Activated T-cell treated with anti-CD3 and anti-CD28 coated beads, Interleukin-2, amount 50 U/mL, for 1 hour (primary cell): Measurements from ENCODE around the gene ADRA2B.

Source experiments
- DNase-seq: peaks from one replicate; pipeline ENCODE4 v3.0.0-alpha.2; 2020

Gene ADRA2B

DNA sequence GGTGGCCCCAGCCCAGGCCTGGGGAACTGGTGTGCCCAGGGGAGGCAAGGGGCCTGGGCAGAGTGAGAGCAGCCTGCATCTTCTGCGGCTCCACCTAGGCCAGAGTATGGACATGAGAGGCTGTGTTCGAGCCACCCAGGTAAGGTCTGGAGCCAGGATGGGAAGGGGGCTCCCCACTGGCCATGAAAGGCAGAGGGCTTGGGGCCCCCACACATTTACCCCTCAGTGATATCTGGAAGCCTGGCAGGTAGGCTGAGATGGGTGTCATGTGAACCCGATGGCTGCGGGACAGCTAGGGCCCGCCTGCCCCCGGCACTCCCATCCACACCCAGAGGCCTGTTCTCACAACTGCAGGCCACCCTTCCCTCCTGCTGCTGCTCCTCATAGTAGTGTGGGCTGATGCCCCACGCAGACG is 13.2 kb downstream of the ADRA2B start:
- DNase-seq = peak; percentile 12

DNA sequence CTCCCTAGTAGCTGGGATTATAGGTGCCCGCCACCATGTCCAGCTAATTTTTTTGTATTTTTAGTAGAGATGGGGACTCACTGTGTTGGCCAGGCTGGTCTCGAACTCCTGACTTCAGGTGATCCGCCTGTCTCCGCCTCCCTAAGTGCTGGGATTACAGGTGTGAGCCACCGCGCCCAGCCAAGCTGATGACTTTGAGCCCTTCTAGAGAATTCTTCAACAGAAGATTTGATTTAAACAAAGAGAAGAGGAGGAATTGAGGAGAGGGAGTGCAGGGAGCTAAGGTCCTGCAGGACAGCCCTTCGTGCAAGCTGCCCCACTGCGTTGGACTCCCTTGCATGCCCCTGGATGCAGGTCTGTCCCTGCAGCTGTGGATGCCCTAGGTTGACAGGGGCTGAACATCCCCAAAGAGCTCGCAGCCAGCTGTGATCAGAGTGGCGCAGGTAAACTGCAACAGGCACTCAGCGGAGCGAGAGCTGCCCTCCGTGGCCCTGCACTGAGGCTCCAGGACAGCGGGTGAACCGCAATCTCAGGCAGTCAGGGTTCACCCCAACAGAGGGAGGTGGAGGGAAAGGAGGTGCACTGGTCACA is 13.7 kb downstream of the ADRA2B start:
- no peak for DNase-seq

DNA sequence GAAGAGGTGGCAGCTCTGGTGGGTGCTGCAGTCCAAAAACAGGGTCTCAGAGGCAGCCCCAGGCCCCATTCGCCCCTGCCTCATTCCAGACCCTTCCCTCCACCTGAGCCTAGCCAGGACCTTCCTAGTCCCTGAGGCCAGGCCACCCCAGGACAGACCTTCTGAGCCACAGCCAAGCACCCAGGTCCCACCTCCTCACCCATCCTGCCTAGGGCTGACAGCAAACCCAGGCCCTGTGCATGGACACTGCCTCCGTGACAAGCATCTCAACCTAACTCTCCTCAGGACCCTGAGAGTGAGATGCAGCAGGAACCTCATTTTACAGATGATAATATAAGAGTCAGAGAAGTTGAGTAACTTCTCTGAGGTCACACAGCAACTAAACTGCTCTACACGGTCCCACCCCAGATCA is 15.5 kb downstream of the ADRA2B start:
- no peak for DNase-seq

DNA sequence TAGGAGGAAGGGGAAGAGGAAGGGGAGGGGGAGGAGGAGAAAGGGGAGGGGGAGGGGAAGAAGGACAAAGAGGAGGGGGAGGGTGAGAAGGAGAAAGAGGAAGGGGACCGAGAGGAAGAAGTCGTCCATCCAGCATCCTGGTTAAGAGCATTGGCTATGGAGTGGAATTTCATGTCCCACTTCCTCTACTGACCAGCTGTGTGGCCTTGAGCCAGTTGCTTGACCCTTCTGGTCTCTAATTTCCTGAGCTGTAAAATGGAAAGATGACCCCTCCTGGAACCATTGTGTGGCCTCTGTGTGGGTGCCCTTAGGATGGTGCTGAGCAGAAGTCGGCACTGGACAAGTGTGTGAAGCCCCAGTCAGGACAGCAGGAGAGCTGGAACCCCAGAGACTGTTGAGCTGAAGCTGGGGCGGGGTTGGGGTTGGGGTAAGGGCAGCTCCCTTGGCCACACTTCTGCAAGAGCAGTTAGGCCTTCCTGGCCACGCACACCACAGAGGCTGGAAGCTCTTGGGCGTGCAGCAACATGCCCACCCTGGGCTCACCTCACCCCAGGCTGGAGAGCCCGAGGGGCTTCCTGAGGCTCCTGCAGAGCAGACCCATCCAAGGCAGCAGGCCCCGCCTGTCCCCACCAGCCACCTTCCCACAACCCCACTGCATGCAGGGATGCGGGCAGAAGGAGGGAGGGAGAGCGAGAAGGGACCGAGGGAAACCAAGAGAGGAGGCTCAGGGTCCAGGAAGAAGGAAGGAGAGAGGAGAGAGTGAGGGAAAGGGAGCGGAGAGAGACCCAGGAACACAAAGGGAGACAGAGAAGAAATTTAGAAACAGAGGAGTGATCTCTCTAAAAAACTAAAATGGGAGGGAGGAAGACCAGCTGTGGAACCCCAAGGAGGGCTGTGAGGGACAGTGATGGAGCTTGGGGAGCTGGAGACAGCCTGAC is 16.2 kb downstream of the ADRA2B start:
- no peak for DNase-seq

DNA sequence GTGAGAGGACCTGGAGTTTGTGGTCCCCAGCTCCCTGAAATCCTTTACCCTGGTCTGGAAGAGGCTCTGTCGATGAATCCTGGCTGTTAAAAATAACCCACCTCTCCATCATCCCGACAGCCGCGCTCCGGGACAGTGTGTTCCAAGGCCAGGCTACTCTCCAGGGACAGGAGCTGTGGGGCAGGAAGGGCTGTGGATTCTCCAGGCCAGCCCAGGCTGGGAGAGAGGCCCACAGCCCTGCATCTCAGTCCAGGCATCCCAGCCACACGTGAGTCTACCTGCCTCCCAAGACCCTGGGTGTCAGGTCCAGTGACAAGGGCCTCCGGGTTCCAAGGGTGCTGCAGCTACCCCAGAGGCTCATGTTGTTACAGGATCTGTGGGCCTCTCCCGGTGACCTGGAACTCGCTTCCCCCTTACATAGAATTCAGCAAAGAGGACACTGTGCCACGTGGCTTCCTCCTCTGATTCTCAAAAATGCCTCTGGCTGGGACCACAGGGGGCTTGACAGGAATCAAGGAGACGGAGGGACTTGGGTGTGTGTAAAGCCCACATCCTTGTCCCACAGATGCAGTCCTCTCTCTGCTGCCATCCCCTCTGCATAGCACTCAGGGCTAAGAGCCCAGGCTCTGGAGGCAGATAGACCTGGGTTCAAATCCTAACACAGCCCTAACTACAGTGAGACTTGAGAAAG is 17.3 kb downstream of the ADRA2B start:
- no peak for DNase-seq

DNA sequence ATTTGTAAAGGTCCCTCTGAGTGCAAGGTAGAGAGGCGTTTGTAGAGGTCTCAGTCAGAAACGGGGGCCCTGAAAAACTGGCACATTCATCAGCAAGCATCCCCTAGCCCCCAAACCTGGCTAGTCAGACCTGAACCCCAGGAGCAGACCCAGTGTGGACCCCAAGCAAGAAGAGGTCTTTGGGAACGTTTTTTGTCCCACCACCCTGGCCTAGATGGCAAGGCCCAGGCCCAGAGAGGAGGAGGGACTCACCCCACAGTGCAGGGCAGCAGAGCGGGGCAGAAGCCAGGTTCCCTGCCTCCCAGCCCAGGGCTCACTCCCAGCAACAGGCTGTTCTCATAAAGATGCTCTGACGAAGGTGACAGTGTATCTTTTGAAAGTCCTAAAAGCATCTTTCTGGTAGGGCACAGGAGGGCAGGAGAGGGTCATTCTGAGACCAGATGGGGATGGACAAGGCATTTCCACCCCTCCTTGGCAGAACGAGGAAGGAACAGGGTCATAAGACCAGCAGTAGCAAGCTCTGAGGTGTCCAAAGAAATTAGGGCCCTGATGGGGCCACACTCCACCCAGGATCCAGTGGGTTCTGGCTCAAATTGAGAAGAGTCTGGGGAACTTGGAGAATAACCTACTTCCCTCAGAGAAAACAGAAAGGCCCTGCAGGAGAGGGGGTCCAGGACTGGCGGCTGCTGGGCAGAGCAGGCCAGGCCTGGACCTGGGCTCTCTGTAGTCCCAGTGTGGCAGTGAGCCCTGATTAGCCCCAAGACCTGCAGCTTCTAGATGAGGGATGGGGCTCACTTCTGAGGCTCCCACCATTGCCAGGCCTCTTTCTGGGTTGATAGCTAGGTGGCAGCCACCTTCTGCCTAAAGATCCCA is 18.2 kb downstream of the ADRA2B start:
- DNase-seq = no peak

DNA sequence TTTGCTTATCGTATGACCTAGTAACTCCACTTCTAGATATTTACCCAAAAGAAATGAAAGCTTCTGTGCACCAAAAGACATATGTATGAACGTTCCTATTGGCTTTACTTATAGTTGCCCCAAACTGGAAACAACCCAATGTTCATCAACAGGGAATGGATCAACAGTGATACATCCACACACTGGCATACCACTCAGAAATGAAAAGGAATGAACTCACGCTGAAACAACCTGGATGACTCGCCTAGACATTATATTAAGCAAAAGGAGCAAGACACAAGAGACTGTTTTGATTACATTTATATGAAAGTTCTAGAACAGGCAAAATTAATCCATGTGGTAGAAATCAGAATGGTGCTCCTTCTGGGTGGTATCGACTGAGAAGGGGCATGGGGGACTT is 18.9 kb downstream of the ADRA2B start:
- no peak for DNase-seq

DNA sequence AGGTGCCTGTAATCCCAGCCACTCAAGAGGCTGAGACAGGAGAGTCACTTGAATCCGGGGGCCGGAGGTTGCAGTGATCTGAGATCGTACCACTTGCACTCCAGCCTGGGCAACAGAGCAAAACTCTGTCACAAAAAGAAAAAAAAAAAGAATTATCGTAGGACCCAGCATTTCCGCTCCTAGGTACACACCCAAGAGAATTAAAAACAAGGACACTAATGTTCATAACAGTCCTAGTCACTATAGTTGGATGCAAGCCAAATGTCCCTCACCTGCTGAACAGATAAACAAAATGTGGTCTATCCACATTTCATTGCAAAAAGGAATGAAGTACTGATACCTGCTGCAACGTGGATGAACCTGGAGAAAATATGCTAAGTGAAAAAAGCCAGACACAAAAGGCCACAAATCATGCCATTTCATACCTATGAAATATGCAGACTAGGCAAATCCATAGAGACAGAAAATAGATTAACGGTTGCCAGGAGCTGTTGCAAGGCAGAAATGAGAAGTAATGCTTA is 21.2 kb downstream of the ADRA2B start:
- no peak for DNase-seq

DNA sequence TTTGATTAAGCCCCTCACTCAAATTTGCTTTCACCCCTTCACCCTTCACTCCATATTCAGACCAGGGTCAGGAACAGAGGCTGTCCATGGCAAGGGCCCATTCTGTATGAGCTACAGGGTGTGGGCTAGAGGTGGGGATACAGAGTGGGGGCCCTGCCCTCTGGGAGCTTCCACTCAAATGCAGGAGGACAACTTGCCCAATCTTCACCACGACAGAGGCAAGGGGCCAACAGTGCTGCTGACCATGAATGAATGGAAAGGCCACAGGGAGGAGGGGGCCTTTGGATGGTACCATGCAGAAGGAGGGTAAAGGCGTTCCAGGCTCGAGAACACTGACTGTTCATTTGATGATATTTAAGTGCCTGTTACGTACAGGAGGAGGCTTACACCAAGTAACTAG is 22.8 kb downstream of the ADRA2B start:
- DNase-seq = no peak

DNA sequence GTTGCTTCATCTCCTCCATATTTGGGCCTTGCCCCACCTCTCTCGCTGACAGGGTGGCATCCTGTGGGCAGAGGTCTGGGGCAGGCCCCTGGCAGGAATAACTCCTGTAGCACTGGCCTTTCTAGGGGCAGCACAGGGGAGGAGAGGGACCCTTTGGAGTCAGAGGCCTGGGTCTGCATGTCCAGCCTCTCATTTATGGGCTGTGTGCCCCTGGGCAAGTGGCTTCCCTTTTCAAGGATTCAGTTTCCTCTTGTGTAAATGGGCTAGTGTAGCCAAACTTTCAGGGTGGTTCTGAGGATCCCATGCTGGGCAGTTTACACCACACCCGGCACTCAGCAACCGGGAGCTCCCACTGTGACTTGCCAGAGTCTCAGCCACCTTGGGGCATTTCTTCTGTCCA is 23.4 kb downstream of the ADRA2B start:
- DNase-seq = peak; percentile 13

DNA sequence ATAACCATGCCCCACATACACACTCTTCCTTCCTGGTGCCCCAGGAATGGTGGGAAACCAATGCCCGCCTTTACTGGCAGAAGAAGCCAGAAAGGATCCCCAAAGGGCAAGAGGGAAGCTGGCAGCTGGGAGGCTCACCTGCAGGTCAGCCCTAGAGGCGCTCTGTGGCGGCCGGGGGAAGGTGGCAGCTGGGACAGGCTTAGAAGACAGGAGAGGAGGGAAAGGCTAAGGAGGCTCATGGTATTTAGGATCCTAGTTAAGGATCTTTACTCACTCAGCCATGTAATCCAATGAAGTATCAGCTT is 23.8 kb downstream of the ADRA2B start:
- DNase-seq = no peak

DNA sequence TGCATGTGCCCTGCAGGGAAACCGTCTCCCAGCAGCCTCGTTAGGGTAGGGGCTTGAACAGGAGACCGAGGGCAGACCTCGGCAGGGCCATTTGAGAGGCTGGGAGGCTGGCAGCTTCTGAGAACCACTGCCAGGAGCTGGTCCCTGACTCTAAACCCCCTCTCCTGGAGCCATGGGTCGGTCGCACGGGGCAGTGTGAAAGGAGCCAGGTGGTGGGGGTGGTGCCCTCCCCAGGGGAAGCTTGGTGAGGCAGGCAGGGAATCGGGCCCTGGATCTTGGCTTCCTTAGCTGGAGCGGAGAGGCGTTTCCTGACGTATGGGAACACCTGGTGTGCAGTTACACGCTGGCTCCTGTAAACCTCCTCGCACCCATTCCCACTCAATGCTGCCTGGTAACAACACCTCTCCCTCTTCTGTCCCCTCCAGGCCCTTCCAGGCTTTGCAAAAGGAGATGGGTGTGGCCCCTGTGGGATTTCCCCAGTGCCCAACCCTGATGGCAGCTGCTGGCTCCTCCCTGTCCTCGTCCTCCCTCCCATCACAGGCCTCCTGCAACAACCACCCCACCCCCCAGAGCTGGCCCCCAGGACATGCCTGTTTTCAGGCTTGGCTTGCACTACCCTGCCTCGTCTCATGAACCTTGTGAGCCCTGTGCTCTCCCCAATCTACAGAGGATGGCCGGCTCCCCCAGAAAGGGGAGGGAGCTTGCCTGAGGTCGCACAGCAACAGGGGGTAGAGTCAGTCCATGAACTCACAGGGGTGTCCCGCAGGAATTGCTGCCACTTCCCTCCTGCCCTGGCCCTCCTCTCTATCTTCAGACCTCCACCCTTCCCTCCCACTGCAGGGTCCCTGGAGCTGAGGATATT is 24.4 kb downstream of the ADRA2B start:
- DNase-seq = peak; percentile 8

DNA sequence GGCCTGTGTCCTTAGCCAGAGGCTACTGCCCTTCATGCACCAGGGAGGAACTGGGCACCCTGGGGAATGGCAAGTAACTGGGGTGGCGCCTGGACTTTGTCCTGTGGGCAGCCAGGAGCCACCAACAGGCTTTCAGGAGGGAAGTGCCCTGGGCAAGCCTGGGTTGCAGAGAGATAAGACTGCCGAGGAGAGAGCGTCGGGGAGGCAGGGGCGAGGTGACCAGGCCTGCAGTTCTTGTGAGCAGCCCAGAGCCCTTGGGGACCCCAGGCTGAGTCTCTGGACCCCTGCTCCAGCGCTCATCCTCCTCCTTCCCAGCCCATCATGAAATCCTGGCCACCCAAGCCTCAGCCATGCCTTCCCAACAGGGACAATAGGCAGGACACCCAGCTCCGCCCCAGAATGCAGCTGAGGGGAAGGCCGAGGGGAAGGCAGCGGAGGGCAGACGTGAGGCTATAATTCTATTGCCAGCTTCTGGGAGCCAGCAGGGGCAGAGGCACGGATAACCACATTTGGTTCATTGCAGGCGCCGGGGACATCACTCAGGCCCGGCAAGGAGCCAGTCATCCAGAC is 25.1 kb downstream of the ADRA2B start:
- DNase-seq = no peak

DNA sequence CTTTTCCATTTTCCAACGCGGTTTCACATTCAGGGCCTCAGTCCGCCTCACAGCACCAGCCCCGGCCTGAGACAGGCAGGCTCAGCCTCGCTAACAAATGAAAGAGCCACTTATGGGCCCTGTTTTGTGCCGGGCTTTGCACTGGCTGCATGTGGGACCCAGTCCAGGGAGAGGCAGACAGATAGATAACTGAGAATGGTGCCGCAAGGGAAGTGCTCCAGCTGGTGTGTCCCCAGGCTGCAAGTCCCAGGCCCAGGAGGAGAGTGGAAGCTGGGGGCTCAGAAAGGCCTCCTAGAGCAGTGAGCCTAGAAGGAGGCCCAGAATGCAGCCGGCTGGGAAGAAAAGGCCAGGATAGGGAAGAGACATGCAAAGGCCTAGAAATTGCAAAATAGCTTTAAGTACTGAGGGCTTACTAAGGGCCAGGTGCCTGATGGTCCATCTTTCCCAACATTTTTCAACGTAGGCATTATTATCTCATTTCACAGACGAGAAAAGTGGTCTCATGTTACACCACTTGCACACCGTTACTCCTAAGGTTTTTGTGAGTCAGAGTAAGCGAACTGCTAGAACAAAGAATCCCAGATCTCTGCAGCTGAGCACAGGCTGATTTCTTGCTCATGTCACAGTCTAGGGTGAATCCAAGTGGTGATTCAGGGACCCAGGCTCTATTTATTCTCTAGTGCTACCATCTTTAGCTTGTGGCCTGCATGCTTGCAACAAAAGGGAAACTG is 26.0 kb downstream of the ADRA2B start:
- DNase-seq = no peak

DNA sequence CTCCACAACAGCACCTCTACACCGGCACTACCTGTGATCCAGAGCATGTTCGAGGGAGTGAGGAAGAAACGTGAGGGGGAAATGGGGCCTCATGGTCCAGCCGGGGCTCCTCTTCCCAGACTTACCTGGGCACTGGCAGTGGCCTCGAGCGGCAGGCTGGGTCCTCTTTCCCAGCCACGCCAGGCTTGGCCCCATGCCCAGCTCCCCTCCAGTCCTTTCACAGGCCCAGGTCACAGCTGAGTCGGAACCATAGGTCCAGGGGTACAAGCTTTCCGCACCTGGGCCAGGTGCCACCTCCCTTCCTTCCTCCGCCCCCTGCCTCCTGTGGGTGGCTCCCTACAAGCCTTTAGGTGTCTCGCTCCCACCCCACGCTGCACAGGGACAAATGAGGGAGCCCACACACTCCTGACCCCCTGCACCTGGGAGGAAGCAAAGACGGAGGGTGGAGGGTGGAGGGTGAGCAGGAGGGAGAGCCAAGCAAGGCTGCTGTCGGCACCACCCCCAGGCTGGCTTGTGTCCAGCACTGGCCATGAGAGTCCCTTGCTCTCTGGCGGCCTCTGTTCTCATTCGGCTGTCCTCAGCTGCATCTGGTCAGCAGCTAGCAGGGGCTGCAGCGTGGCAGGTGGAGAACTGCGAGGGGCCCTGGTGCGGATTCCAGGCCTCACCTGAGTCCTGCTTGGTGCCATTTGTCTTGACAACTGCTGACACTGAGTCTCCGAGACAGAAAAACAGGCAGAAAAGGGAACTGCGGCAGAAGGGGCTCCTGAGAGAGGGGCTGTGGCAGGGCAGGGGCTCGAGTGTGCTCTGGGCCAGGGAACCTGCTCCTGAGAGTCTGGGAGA is 26.8 kb downstream of the ADRA2B start:
- DNase-seq = no peak

DNA sequence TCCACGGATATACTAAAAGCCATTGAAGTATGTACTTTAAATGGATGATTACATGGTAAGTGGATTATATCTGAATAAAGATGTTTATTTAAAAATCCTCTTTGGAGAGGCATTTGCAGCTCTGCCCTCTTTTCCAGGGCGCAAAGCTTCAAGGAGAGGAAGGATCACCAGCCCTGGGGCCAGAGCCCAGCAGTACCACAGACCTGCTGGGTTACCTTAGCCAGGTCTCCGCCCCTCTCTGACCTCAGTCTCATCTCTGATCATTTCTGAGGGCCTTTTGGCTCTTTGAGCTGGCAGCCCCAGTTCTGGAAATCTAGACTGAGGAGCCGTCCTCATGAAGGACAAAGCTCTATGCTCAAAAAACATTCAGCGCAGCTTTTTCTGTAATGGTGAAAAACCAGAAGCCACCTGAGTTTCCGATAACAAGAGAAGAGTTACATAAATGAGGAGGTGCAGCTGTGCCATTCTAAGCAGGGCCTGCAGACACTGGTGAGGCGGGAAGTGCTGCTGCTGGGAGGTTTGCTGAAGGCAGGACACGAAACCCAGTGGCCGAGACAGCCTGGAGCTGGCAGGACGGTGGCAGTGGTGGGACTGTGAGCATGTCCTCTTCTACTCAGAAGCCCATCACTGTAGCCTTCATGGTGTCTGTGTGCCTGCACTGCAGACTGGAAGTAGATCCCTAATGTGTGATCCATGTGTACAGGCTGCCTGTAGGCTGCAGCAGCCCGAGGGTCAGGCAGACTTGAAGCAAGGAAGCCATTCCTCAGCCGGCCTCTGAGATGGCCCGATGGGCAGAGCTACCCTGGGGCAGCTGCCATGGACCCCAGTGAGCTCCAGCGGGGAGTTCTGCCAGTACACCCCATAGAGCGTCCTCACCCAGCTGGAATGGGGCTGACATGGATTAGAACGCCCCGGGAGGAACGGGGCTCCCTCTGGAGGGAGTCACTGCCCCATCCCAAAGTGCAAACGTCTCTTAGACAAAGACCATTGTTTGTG is 27.7 kb downstream of the ADRA2B start:
- DNase-seq = peak; percentile 5

DNA sequence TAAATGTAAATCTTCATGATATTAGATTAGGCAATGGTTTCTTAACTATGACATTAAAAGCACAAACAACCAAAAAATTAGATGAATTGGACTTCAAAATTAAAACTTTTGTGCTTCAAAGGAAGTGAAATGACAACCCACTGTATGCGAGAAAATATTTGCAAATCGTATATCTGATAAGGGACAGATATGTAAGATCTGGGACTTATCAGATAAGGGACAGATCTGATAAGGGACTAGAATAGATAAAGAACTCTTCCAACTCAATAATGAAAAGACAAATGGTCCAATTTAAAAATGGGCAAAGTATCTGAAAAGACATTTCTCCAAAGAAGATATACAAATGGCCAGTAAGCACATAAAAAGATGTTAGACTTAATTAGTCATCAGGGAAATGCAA is 29.2 kb downstream of the ADRA2B start:
- no peak for DNase-seq
